KMS-11 (cell line): ENCODE data around the gene TMEM129.

Source experiments
- H2AFZ ChIP-seq: fragments of 200-600 bp; sonication (generic); 2 replicates; pipeline ENCODE4 v1.6.1; 2016; ENCODE audit warnings: antibody characterized with exemption, mixed run types, low read depth
- H3K27ac ChIP-seq: fragments of 200-600 bp; sonication (generic); 2 replicates; pipeline ENCODE4 v1.6.1; 2016; ENCODE audit warnings: mild to moderate bottlenecking, mixed run types
- H3K27me3 ChIP-seq: fragments of 200-600 bp; sonication (generic); 2 replicates; pipeline ENCODE4 v1.6.1; 2017; ENCODE audit warnings: mild to moderate bottlenecking, low read depth, mixed run types, moderate library complexity; ENCODE audit not compliant: insufficient read depth
- H3K36me3 ChIP-seq: fragments of 200-600 bp; sonication (generic); 2 replicates; pipeline ENCODE4 v1.6.1; 2017; ENCODE audit warnings: mild to moderate bottlenecking, mixed run types; ENCODE audit not compliant: insufficient read depth
- H3K4me1 ChIP-seq: fragments of 200-600 bp; sonication (generic); 2 replicates; pipeline ENCODE4 v1.6.1; 2016; ENCODE audit warnings: mild to moderate bottlenecking, low read depth, mixed run types; ENCODE audit not compliant: poor library complexity, severe bottlenecking
- H3K4me2 ChIP-seq: fragments of 200-600 bp; sonication (generic); 2 replicates; pipeline ENCODE4 v1.7.0; 2016; ENCODE audit warnings: mild to moderate bottlenecking, mixed run types
- H3K4me3 ChIP-seq: fragments of 200-600 bp; sonication (generic); IDR thresholded peaks from 2 replicates; pipeline ENCODE4 v1.6.1; 2017; ENCODE audit warnings: low read depth, low read length, mixed read lengths; ENCODE audit not compliant: insufficient read depth
- H3K79me2 ChIP-seq: fragments of 200-600 bp; sonication (generic); 2 replicates; pipeline ENCODE4 v1.6.1; 2016; ENCODE audit warnings: low read depth, mixed run types; ENCODE audit not compliant: insufficient read depth
- H3K9ac ChIP-seq: fragments of 200-600 bp; sonication (generic); 2 replicates; pipeline ENCODE4 v1.6.1; 2016; ENCODE audit warnings: mild to moderate bottlenecking, mixed run types
- H4K20me1 ChIP-seq: fragments of 200-600 bp; sonication (generic); 2 replicates; pipeline ENCODE4 v1.6.1; 2016; ENCODE audit warnings: mild to moderate bottlenecking, mixed run types; ENCODE audit not compliant: insufficient read depth
- CTCF ChIP-seq: fragments of 200-600 bp; sonication (generic); conservative IDR thresholded peaks from 2 replicates; pipeline ENCODE4 v1.6.1; 2017; ENCODE audit warnings: low read depth, mild to moderate bottlenecking, antibody characterized with exemption, low read length, moderate library complexity, mixed read lengths

Gene TMEM129

GRCh38 chr4:1753294-1753696, 32.2 kb upstream of the TMEM129 start:
- H3K36me3 ChIP-seq: no peaks in the 10 kb centered on the region
- no peaks in the 10 kb centered on the region for H4K20me1 ChIP-seq
- no peak overlapping the region for H3K4me3 ChIP-seq
- no peak overlapping the region for H3K9ac ChIP-seq
- TF ChIP-seq CTCF: no peak
- H3K79me2 ChIP-seq: no peaks in the 10 kb centered on the region
- no peak overlapping the region for H3K4me2 ChIP-seq
- H2AFZ ChIP-seq: no peak overlapping the region
- H3K27ac ChIP-seq: no peak overlapping the region
- no peaks in the 10 kb centered on the region for H3K27me3 ChIP-seq
- no peaks in the 10 kb centered on the region for H3K4me1 ChIP-seq

- Histone ChIP-seq H3K36me3 (no peaks in the 10 kb centered on the region), H4K20me1 (no peaks in the 10 kb centered on the region), H3K4me2 (no peak overlapping the region), H3K9ac (no peak overlapping the region), H3K4me3 (no peak overlapping the region), H3K27ac (no peak overlapping the region), H3K27me3 (no peaks in the 10 kb centered on the region), H2AFZ (no peak overlapping the region), H3K79me2 (no peaks in the 10 kb centered on the region), H3K4me1 (no peaks in the 10 kb centered on the region)
- no peak for TF ChIP-seq CTCF
Observed at GRCh38 chr4:1752284-1753041, 31.3 kb upstream of the TMEM129 start.

- H3K4me1 ChIP-seq: no peaks in the 10 kb centered on the region
- H3K79me2 ChIP-seq: no peaks in the 10 kb centered on the region
- no peaks in the 10 kb centered on the region for H4K20me1 ChIP-seq
- no peak overlapping the region for H3K27ac ChIP-seq
- no peak overlapping the region for H2AFZ ChIP-seq
- no peak for TF ChIP-seq CTCF
- H3K4me2 ChIP-seq: no peak overlapping the region
- no peaks in the 10 kb centered on the region for H3K27me3 ChIP-seq
- H3K9ac ChIP-seq: no peak overlapping the region
- H3K36me3 ChIP-seq: no peaks in the 10 kb centered on the region
- no peak overlapping the region for H3K4me3 ChIP-seq
Observed at GRCh38 chr4:1751919-1752283, 30.8 kb upstream of the TMEM129 start.

- Histone ChIP-seq H3K4me3 (no peak overlapping the region), H3K27ac (no peak overlapping the region), H3K36me3 (no peaks in the 10 kb centered on the region), H3K4me2 (no peak overlapping the region), H3K27me3 (no peaks in the 10 kb centered on the region), H3K9ac (no peak overlapping the region), H4K20me1 (no peaks in the 10 kb centered on the region), H3K4me1 (no peaks in the 10 kb centered on the region), H2AFZ (no peak overlapping the region), H3K79me2 (no peaks in the 10 kb centered on the region)
- no peak for TF ChIP-seq CTCF
Observed at GRCh38 chr4:1751155-1751918, 30.2 kb upstream of the TMEM129 start.
